SK-N-SH (cell line): ENCODE measurements around the gene EVI2B. TPM values are rescaled to one million over a fixed set of nuclear protein-coding genes. Genes with fewer than 3 reads are reported as not detected.

Experiments used
- CTCF ChIA-PET: fragments of 300-600, 350-600 bp; formaldehyde crosslinking; extraction: SDS; loops from one replicate; lab custom pipeline; 2021; lab: Yijun Ruan, JAX
- POLR2A ChIA-PET: fragments of 350-600 bp; sonication (Branson Sonifier 250); formaldehyde crosslinking; extraction: SDS; loops from one replicate; lab custom pipeline; 2020; ENCODE audit warnings: antibody characterized with exemption, inconsistent platforms; lab: Yijun Ruan, JAX
- DNase-seq: peaks from one replicate; pipeline ENCODE4 v3.0.0; 2012
- H2AFZ ChIP-seq: fragments of 200-600 bp; sonication (generic); 2 replicates; pipeline ENCODE4 v1.8.1; 2016; ENCODE audit warnings: antibody characterized with exemption, mild to moderate bottlenecking, low read depth
- H3F3A ChIP-seq: fragments of 200-600 bp; sonication (generic); replicated peaks from 2 replicates; pipeline ENCODE3; 2016; ENCODE audit warnings: antibody characterized with exemption, mild to moderate bottlenecking; ENCODE audit not compliant: insufficient read depth
- H3K27ac ChIP-seq, 2 experiments: fragments of 200-500 bp in 1 of 2; fragments of 200-600 bp in 1 of 2; sonication (Bioruptor generic) in 1 of 2; sonication (generic), shearing (Covaris generic) in 1 of 2; 2 replicates each; pipeline versions ENCODE4 v1.5.1 to v1.6.1; 2014 to 2016; ENCODE audit warnings: low read depth in 2 of 2, inconsistent platforms in 1 of 2, low read length in 1 of 2, mild to moderate bottlenecking in 1 of 2, mixed read lengths in 1 of 2
- H3K27me3 ChIP-seq: fragments of 200-600 bp; sonication (generic), shearing (Covaris generic); 2 replicates; pipeline ENCODE4 v1.6.1; 2016; ENCODE audit warnings: mixed run types; ENCODE audit not compliant: insufficient read depth
- H3K36me3 ChIP-seq, 2 experiments: fragments of 200-500 bp in 1 of 2; fragments of 200-600 bp in 1 of 2; sonication (Bioruptor generic) in 1 of 2; sonication (generic) in 1 of 2; replicated peaks in 1 of 2; 2 replicates each; pipeline versions ENCODE3 to v1.5.1; 2014 to 2016; ENCODE audit warnings: low read length in 1 of 2, mild to moderate bottlenecking in 1 of 2; ENCODE audit not compliant: insufficient read depth in 2 of 2, control insufficient read depth in 1 of 2
- H3K4me1 ChIP-seq, 2 experiments: fragments of 200-500 bp in 1 of 2; fragments of 200-600 bp in 1 of 2; sonication (Bioruptor generic) in 1 of 2; sonication (generic), shearing (Covaris generic) in 1 of 2; 2 replicates each; pipeline versions ENCODE4 v1.5.1 to v1.6.1; 2014 to 2016; ENCODE audit warnings: low read depth in 1 of 2, low read length in 1 of 2, mixed run types in 1 of 2; ENCODE audit not compliant: insufficient read depth in 2 of 2, control insufficient read depth in 1 of 2
- H3K4me2 ChIP-seq: fragments of 200-600 bp; sonication (generic), shearing (Covaris generic); 2 replicates; pipeline ENCODE4 v1.6.1; 2017; ENCODE audit warnings: mixed run types
- H3K4me3 ChIP-seq, 2 experiments: fragments of 200-500 bp in 1 of 2; fragments of 200-600 bp in 1 of 2; sonication (Bioruptor generic) in 1 of 2; sonication (generic), shearing (Covaris generic) in 1 of 2; 2 replicates each; pipeline versions ENCODE4 v1.5.1 to v1.8.1; 2014 to 2016; ENCODE audit warnings: low read depth in 2 of 2, inconsistent platforms in 1 of 2, low read length in 1 of 2, mild to moderate bottlenecking in 1 of 2, mixed read lengths in 1 of 2, moderate library complexity in 1 of 2
- H3K79me2 ChIP-seq: fragments of 200-600 bp; sonication (generic); 2 replicates; pipeline ENCODE4 v1.8.1; 2017; ENCODE audit warnings: mild to moderate bottlenecking; ENCODE audit not compliant: insufficient read depth
- H3K9ac ChIP-seq: fragments of 200-600 bp; sonication (generic); 2 replicates; pipeline ENCODE4 v1.6.1; 2017; ENCODE audit warnings: mixed run types
- H3K9me2 ChIP-seq: fragments of 200-600 bp; sonication (generic); 2 replicates; pipeline ENCODE4 v1.6.1; 2017; ENCODE audit warnings: mixed run types
- H3K9me3 ChIP-seq: fragments of 200-600 bp; sonication (generic); 2 replicates; pipeline ENCODE4 v1.6.1; 2017; ENCODE audit warnings: mixed run types, mild to moderate bottlenecking, moderate library complexity
- H4K20me1 ChIP-seq: fragments of 200-600 bp; sonication (generic); 2 replicates; pipeline ENCODE4 v1.6.1; 2017; ENCODE audit warnings: mild to moderate bottlenecking, mixed run types; ENCODE audit not compliant: insufficient read depth
- CHD2 ChIP-seq: fragments of 150-350 bp; IDR thresholded peaks from 2 replicates; pipeline ENCODE4 v1.6.1; 2018; ENCODE audit warnings: low read length; ENCODE audit not compliant: partially characterized antibody
- EP300 ChIP-seq, 2 experiments: IDR thresholded peaks; 2 replicates each; pipeline versions ENCODE4 v1.4.0 to v1.6.1; 2012; ENCODE audit warnings: borderline replicate concordance in 1 of 2, low read depth in 1 of 2, low read length in 1 of 2
- EZH2phosphoT487 ChIP-seq: fragments of 200-600 bp; sonication (generic); IDR thresholded peaks from 2 replicates; pipeline ENCODE4 v1.6.1; 2017; ENCODE audit warnings: low read depth, mixed run types, mild to moderate bottlenecking, antibody characterized with exemption, moderate library complexity, borderline replicate concordance
- FOXJ3 ChIP-seq: sonication (generic); formaldehyde crosslinking; IDR thresholded peaks from 2 replicates; pipeline ENCODE4 v1.5.1; 2020; ENCODE audit warnings: mild to moderate bottlenecking, missing genetic modification reagents
- FOXM1 ChIP-seq: IDR thresholded peaks from 2 replicates; pipeline ENCODE4 v1.4.0; 2012; ENCODE audit warnings: low read depth, mild to moderate bottlenecking
- GABPA ChIP-seq: IDR thresholded peaks from 2 replicates; pipeline ENCODE4 v1.4.0; 2012; ENCODE audit warnings: low read depth, mild to moderate bottlenecking
- GATA2 ChIP-seq: sonication (generic); formaldehyde crosslinking; IDR thresholded peaks from 2 replicates; pipeline ENCODE4 v1.5.0; 2020; ENCODE audit warnings: mild to moderate bottlenecking, missing genetic modification reagents
- NRF1 ChIP-seq: IDR thresholded peaks from 2 replicates; pipeline ENCODE4 v1.6.1; 2012; ENCODE audit warnings: low read depth, mild to moderate bottlenecking, low read length
- RXRA ChIP-seq: IDR thresholded peaks from 2 replicates; pipeline ENCODE4 v1.4.0; 2012; ENCODE audit warnings: low read depth, mild to moderate bottlenecking, borderline replicate concordance
- SMC3 ChIP-seq: IDR thresholded peaks from 2 replicates; pipeline ENCODE4 v1.6.1; 2012; ENCODE audit warnings: low read depth, low read length, improper control_type of control experiment
- TAF1 ChIP-seq: IDR thresholded peaks from 2 replicates; pipeline ENCODE4 v1.6.1; 2012; ENCODE audit warnings: low read depth, mild to moderate bottlenecking, low read length, moderate library complexity, borderline replicate concordance
- TCF12 ChIP-seq: IDR thresholded peaks from 2 replicates; pipeline ENCODE4 v1.4.0; 2012
- TEAD4 ChIP-seq: IDR thresholded peaks from 2 replicates; pipeline ENCODE4 v1.4.0; 2012; ENCODE audit warnings: mild to moderate bottlenecking, borderline replicate concordance; ENCODE audit not compliant: insufficient read depth
- WGBS: methylation state at CpG from one replicate; pipeline ENCODE4 v1.1.6; 2017; ENCODE audit warnings: low lambda C conversion rate; 5-methylcytosine and 5-hydroxymethylcytosine counted together
- polyA plus RNA-seq, 3 experiments: library from polyadenylated mRNA; depleted of rRNA; stranded (reverse); fragments of >200 nt; gene quantifications; 2 replicates each; pipeline ENCODE4 v1.2.3, GENCODE V29; 2012
- TF ChIP-seq, protein P1 (sequence below): IDR thresholded peaks from 2 replicates; pipeline ENCODE4 v1.6.1; 2012; ENCODE audit warnings: mild to moderate bottlenecking, low read depth, low read length, moderate library complexity
- TF ChIP-seq, protein P2 (sequence below): IDR thresholded peaks from 2 replicates; pipeline ENCODE4 v1.4.0; 2012; ENCODE audit warnings: low read depth, borderline replicate concordance
- TF ChIP-seq, protein P3 (sequence below): IDR thresholded peaks from 2 replicates; pipeline ENCODE4 v1.4.0; 2012; ENCODE audit warnings: low read depth, borderline replicate concordance
- TF ChIP-seq, protein P4 (sequence below): fragments of 200-600 bp; sonication (generic); IDR thresholded peaks from 2 replicates; pipeline ENCODE4 v1.6.1; 2017; ENCODE audit warnings: antibody characterized with exemption, mild to moderate bottlenecking, moderate library complexity

EVI2B gene
- polyA plus RNA-seq, 1 of the 3 experiments (the other 2 are of a cell fraction) = 0.64 TPM

DNA sequence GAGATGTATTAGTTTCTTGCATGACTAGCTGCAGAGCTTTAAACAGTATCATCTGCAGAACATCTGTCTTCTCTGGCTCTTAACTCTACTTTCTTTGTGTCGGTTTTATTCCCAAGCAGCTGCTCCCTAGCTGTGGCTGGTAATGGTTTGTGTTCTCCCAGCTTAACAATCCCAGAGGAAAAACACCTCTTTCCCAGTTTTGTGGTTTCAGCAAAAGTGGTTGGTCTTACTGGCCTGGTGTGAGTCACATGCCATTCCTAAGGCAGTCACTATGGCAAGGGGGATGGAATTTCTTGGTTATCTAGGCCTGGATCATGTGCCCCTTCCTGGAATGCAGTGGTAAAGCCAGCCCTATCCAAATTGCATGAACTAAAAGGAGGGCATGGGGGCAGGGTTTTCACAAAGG is 44.3 kb downstream of the EVI2B start (continued):
- TF ChIP-seq, protein P1, sequence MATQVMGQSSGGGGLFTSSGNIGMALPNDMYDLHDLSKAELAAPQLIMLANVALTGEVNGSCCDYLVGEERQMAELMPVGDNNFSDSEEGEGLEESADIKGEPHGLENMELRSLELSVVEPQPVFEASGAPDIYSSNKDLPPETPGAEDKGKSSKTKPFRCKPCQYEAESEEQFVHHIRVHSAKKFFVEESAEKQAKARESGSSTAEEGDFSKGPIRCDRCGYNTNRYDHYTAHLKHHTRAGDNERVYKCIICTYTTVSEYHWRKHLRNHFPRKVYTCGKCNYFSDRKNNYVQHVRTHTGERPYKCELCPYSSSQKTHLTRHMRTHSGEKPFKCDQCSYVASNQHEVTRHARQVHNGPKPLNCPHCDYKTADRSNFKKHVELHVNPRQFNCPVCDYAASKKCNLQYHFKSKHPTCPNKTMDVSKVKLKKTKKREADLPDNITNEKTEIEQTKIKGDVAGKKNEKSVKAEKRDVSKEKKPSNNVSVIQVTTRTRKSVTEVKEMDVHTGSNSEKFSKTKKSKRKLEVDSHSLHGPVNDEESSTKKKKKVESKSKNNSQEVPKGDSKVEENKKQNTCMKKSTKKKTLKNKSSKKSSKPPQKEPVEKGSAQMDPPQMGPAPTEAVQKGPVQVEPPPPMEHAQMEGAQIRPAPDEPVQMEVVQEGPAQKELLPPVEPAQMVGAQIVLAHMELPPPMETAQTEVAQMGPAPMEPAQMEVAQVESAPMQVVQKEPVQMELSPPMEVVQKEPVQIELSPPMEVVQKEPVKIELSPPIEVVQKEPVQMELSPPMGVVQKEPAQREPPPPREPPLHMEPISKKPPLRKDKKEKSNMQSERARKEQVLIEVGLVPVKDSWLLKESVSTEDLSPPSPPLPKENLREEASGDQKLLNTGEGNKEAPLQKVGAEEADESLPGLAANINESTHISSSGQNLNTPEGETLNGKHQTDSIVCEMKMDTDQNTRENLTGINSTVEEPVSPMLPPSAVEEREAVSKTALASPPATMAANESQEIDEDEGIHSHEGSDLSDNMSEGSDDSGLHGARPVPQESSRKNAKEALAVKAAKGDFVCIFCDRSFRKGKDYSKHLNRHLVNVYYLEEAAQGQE = peak; percentile 85
- TF ChIP-seq, protein P2, sequence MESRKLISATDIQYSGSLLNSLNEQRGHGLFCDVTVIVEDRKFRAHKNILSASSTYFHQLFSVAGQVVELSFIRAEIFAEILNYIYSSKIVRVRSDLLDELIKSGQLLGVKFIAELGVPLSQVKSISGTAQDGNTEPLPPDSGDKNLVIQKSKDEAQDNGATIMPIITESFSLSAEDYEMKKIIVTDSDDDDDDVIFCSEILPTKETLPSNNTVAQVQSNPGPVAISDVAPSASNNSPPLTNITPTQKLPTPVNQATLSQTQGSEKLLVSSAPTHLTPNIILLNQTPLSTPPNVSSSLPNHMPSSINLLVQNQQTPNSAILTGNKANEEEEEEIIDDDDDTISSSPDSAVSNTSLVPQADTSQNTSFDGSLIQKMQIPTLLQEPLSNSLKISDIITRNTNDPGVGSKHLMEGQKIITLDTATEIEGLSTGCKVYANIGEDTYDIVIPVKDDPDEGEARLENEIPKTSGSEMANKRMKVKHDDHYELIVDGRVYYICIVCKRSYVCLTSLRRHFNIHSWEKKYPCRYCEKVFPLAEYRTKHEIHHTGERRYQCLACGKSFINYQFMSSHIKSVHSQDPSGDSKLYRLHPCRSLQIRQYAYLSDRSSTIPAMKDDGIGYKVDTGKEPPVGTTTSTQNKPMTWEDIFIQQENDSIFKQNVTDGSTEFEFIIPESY = peak; percentile 83
- TF ChIP-seq EZH2phosphoT487 (no peak), CHD2 (peak; percentile 41), TAF1 (peak; percentile 62; the same call in 1 of the 2 replicates), NRF1 (no peak), TCF12 (peak; percentile 95)
- TF ChIP-seq, protein P3, sequence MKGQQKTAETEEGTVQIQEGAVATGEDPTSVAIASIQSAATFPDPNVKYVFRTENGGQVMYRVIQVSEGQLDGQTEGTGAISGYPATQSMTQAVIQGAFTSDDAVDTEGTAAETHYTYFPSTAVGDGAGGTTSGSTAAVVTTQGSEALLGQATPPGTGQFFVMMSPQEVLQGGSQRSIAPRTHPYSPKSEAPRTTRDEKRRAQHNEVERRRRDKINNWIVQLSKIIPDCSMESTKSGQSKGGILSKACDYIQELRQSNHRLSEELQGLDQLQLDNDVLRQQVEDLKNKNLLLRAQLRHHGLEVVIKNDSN = peak; percentile 90
- TF ChIP-seq, protein P4, sequence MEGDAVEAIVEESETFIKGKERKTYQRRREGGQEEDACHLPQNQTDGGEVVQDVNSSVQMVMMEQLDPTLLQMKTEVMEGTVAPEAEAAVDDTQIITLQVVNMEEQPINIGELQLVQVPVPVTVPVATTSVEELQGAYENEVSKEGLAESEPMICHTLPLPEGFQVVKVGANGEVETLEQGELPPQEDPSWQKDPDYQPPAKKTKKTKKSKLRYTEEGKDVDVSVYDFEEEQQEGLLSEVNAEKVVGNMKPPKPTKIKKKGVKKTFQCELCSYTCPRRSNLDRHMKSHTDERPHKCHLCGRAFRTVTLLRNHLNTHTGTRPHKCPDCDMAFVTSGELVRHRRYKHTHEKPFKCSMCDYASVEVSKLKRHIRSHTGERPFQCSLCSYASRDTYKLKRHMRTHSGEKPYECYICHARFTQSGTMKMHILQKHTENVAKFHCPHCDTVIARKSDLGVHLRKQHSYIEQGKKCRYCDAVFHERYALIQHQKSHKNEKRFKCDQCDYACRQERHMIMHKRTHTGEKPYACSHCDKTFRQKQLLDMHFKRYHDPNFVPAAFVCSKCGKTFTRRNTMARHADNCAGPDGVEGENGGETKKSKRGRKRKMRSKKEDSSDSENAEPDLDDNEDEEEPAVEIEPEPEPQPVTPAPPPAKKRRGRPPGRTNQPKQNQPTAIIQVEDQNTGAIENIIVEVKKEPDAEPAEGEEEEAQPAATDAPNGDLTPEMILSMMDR = no peak

DNA sequence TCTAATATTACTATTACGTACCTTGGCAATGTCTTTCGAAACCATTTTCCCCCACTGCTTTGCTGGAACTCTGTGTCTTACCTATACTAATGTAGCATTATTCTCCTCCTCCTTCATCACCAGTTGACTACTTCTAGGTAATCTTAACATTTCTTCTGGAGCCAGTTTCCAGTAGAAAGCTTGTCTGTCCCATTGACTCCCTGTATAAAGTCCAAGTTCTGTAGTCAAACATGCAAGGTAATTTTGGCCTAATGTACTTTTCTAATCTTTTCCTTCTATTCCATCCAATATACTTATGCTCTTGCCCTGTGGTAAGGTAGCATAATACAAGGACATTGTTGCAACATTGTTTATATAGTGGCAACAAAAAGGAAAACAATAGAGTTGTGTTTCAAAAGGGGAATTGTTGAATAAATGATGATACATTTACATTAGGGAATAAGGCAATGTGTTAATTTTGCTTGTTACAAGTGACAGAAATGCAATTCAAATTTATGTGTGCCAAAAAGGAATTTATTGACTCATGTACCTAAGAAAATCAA is 44.7 kb downstream of the EVI2B start:
- H3K9ac ChIP-seq = peak overlapping the region; percentile 7; the same call in 1 of the 2 replicates
- ChIA-PET CTCF (no interaction called here), POLR2A (no interaction called here)

More for the DNA sequence above, 44.7 kb downstream of the EVI2B start:
- peaks cover 46% of the 10 kb centered on the region for H3F3A ChIP-seq
- H4K20me1 ChIP-seq = no peaks in the 10 kb centered on the region
- peaks cover 5 to 31% of the 10 kb centered on the region in 2 experiments for H3K4me1 ChIP-seq
- no peak for TF ChIP-seq FOXJ3 (CRISPR knock-in tag)
- TF ChIP-seq RXRA = no peak
- no peak for TF ChIP-seq GATA2 (CRISPR knock-in tag)
- no peak for TF ChIP-seq GABPA
- TF ChIP-seq EP300 (IDR thresholded peaks at IDR 0.05; ENCODE audit: borderline replicate concordance in 1 of 2, low read depth in 1 of 2, low read length in 1 of 2) = no peak
- TF ChIP-seq TEAD4 = no peak
- no peak for TF ChIP-seq FOXM1
- no peak for TF ChIP-seq SMC3
- TF ChIP-seq TCF12 = no peak
- H2AFZ ChIP-seq = no peak overlapping the region
- H3K9me2 ChIP-seq = peaks cover 4% of the 10 kb centered on the region; the same call in 1 of the 2 replicates
- H3K4me3 ChIP-seq = no peak overlapping the region
- peaks cover 4% of the 10 kb centered on the region; the same call in 1 of the 2 replicates for H3K79me2 ChIP-seq
- WGBS = 95% methylated on average over 2 of the region's 2 CpGs
- DNase-seq = no peak
- peaks cover 27 to 66% of the 10 kb centered on the region in 2 experiments for H3K36me3 ChIP-seq
- no peaks in the 10 kb centered on the region for H3K9me3 ChIP-seq
- no peaks in the 10 kb centered on the region for H3K27me3 ChIP-seq
- H3K27ac ChIP-seq = peak overlapping the region; percentile 79 to 91; a peak in 3 of 4 replicates
- peak overlapping the region; percentile 49 for H3K4me2 ChIP-seq
